SK-N-MC (cell line): ENCODE measurements around the gene GNB2.

Experiments used
- DNase-seq: peaks from one replicate; pipeline ENCODE4 v3.0.0-alpha.2; 2011; ENCODE audit warnings: low read depth, low spot score
- H3K27ac ChIP-seq: fragments of 200-600 bp; sonication (generic); 2 replicates; pipeline ENCODE4 v1.5.1; 2016; ENCODE audit warnings: mixed run types
- H3K36me3 ChIP-seq: fragments of 200-600 bp; sonication (generic); 2 replicates; pipeline ENCODE4 v1.6.1; 2017; ENCODE audit warnings: antibody characterized with exemption, low read length, mixed read lengths; ENCODE audit not compliant: insufficient read depth
- H3K4me3 ChIP-seq: fragments of 200-600 bp; sonication (generic); 2 replicates; pipeline ENCODE4 v1.5.1; 2016
- H3K9ac ChIP-seq: fragments of 200-600 bp; sonication (generic); 2 replicates; pipeline ENCODE4 v1.8.0; 2017; ENCODE audit warnings: mixed run types, mixed read lengths; ENCODE audit not compliant: insufficient read length
- H3K9me3 ChIP-seq: fragments of 200-600 bp; sonication (generic); 2 replicates; pipeline ENCODE4 v1.6.1; 2017; ENCODE audit warnings: low read depth, mild to moderate bottlenecking, antibody characterized with exemption, low read length, moderate library complexity, mixed read lengths
- EZH2 ChIP-seq: fragments of 200-600 bp; sonication (generic); IDR thresholded peaks from one replicate; pipeline ENCODE4 v1.6.1; 2017; ENCODE audit warnings: antibody characterized with exemption
- FOXP2 ChIP-seq: optimal IDR thresholded peaks from 2 replicates; pipeline ENCODE3; 2011; ENCODE audit warnings: mild to moderate bottlenecking, moderate library complexity; ENCODE audit not compliant: insufficient read depth; ENCODE audit errors: extremely low read length, control extremely low read depth
- POLR2AphosphoS5 ChIP-seq: IDR thresholded peaks from 2 replicates; pipeline ENCODE4 v1.6.1; 2012; ENCODE audit warnings: mild to moderate bottlenecking, low read depth, low read length, borderline replicate concordance

Gene GNB2

GRCh38 chr7:100726996-100727761, 53.6 kb downstream of the GNB2 start:
- Histone ChIP-seq H3K4me3 (no peak overlapping the region), H3K27ac (no peak overlapping the region), H3K36me3 (no peaks in the 10 kb centered on the region), H3K9me3 (no peaks in the 10 kb centered on the region), H3K9ac (no peak overlapping the region)
- no peak for DNase-seq
- no peak for TF ChIP-seq POLR2AphosphoS5
- TF ChIP-seq EZH2, result no peak
- TF ChIP-seq FOXP2, result no peak

GRCh38 chr7:100728196-100728595, 54.7 kb downstream of the GNB2 start:
- TF ChIP-seq FOXP2 (no peak), POLR2AphosphoS5 (no peak), EZH2 (no peak)
- Histone ChIP-seq H3K4me3 (no peak overlapping the region), H3K9ac (no peak overlapping the region)

More at GRCh38 chr7:100728196-100728595, 54.7 kb downstream of the GNB2 start:
- Histone ChIP-seq H3K9me3 (no peaks in the 10 kb centered on the region), H3K27ac (no peak overlapping the region), H3K36me3 (no peaks in the 10 kb centered on the region)
- no peak for DNase-seq
